Activated CD8-positive, alpha-beta memory T cell treated with anti-CD3 and anti-CD28 coated beads, Interleukin-2, amount 50 U/mL, for 4 hours (primary cell): Measurements from ENCODE around the gene NEURL1.
A peak's percentile ranks its signal among the peaks of the same experiment; 100 is the strongest.
"Not testable (repeated sequence)": the region's sequence is repeated elsewhere in the genome, so short reads cannot be mapped to it uniquely, and the experiment has no call there.

Experiments used
- DNase-seq: peaks from one replicate; pipeline ENCODE4 v3.0.0-alpha.2; 2020

Gene NEURL1

DNA sequence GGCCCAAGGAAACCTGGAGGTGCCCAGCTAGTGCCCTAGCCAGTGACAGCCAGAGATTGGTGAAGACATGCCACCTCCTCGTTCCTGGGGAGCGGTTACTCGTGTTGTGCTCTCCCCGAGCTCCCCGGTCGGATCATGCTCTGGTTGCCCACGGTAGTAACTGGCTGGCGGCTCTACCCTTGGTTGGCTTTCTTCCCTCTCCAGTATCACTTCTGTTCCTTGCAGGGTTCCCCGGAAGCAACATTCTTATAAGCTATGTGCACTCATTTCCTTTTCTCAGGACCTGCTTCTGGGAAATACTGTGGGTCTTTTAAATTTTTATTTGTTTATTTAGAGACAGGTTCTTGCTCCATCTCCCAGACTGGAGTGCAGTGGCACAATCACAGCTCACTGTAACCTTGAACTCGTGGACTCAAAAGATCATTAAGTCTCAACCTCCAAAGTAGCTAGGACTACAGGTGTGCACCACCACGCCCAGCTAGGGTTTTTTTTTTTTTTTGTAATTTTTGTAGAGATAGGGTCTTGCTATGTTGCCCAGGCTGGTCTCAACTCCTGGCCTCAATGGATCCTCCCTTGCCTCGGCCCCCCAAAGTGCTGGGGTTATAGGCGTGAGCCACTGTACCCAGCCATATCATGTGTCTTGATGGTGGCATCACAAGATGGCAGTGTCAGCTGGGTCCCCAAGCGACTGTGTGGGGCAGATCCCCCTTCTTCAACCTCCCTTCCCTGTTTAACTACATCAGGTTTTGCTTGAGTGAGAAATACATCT lies 27.9 kb upstream of the NEURL1 start:
- no peak for DNase-seq

DNA sequence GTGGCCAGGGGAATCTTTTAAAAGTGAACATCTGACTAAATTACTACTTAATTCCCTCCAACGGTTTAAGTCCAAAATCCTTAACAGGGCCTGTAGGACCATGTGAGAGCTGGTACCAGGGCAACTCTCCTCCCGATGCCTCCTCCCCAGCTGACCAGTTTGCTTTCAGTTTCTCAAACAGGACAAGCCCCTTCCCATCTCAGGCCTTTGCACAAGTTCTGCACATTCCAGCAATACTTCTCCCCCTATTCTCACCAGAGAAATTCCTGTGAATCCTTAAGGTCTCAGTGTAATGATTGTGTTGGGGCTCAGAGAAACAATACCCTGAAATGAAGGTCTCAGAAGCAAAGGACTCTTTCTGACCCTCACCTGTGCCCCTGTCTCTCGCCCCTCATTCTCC lies 26.8 kb upstream of the NEURL1 start:
- DNase-seq, result no peak

DNA sequence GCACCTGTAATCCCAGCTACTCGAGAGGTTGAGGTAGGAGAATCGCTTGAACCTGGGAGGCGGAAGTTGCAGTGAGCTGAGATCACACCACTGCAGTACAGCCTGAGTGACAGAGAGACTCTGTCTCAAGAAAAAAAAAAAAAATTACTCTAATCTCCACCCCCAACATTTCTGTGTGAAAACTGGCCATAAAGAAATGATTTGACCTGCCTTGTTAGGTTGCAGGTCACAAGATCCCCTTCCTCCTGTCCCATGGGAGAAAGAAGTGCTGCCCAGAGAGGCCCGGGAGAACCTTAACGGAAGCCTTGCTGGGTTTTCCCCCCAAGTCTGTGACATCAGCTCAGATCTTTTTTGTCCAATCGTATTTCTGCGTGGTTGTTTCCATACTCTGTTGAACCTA lies 26.1 kb upstream of the NEURL1 start:
- DNase-seq, result no peak

DNA sequence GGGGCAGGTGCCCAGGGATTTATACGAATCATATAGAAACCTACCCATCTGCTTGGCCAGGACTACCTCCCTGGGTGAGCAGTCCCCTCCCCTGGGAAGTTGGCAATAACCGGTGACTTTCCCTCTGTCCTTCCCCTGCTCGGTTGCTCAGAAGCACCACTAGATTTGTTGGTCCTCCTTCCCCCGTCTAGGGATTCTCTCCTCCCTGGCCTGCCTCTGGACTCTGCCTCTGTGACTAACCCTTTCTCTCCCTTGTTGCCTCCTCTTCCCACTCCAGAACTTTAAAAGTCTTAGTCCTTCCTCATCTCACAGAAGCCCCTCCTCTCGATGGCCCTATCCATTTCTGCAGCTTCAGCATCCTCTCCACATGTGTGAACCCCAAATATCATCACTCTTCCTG lies 24.3 kb upstream of the NEURL1 start:
- no peak for DNase-seq

DNA sequence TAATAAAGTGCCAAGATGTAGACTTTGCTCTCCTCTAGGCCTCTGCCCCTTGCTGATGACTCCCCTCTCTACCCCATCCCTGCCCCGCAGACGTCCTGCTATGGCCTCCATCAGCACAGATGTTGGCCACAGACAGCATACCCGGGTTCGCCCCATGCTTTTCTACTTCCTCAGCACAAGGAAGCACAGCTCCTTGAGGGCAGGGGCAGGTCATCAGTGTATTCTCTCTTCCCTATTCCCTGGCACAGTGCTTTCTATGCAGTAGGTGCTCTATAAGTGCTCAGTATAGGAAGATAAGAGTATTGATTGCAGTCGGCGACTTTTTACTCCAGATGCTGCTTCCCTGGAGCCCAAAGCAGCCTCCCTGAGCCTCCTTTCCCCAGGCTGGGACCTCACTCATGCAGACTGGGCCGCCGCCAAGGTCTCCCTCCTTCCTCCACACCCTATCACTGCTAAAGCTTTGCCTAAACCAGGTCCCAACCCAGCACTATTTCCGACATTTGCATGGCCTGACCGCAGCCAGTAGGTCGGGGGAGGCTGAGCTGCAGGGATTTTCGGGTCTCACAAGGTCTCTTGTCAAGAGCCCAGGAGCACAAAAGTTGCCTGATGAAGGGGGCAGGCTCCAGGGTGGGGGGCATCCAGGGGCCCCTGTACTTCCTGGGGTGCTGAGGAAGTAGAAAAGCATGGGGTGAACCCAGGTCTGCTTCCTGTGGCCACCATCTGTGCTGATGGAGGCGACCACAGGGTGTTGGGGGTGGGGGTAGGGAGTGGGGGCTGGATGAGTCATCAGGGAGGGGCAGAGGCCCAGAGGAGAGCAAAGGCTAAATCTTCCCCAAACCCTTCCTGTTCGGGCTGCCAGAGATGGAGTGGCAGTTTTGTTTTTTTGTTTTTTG lies 22.5 kb upstream of the NEURL1 start:
- peak; percentile 63 for DNase-seq

DNA sequence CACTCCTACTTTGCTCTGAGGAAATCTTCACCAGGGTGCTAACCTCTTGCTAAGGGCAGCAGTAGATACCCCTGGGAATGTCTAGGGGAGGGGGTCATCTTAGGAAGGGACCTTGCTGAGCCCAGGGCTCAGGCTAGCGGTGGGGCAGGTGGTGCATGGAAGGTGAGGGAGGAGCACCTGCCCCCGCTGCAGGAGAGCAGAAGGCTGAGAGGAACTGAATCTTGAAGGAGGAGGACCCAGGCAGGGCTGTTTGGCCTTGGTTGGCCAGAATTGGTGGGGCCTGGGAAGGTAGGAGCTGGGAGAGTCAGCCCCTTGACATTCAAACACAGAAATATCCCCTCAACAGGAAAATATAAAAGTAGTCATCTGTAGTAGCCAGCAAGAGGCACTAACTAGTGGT lies 21.5 kb upstream of the NEURL1 start:
- DNase-seq, result no peak

DNA sequence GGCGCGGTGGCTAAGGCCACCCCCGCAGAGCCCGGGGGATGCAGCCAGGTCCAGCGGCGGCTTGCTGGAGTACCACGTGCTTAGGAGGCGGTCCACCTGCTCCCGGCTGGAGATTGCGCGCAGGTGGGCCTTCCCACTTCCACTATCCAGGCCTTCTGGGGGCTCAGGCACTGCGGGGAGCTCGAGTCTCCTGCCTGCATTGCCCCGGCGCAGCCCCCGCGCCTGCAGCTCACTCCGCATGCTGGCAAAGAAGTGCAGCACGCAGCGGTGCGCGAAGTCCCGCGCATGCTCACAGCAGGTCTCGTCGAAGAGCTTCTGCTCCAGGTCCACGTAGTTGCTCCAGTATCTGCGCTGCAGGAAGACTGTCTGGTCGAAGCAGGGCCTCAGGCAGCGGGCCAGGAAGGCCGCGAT lies 20.2 kb upstream of the NEURL1 start:
- DNase-seq, result no peak

DNA sequence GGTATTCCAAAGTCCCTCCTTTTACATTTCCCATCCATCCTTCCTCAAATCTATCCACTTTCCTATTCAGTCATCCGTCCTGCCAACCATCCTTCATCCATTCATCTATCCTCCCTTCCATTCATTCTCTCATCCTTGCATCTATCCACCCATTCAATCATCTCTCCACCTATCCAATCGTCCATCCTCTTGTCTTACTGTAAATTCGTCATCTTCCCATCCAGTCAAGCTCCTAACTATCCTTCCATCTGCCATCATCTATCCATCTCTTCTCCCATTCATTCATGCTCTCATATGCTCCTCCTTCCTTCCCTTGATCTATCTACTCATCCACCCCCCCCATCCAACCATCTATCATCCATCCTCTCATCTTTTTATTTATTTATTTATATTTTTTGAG lies 19.4 kb upstream of the NEURL1 start:
- DNase-seq, result no peak

DNA sequence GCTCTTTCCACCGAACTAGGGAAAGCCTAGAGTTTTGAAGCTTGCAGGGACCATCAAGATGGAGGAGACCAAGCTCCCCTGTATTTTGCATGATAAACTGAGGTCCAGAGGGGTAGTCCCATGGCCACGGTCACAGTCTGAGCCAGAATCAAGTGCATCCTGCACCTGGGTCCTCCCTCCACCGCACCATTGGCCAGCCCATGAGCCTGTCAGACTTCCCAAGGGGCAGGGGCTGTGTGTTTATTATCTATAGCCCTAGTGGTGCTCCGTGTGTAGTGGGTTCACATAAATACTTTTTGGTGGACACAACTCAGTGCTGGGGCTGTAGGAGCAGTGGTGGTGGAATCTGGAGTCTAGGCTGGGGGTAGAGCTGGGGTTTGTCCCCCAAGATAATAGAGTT lies 18.1 kb upstream of the NEURL1 start:
- no peak for DNase-seq

DNA sequence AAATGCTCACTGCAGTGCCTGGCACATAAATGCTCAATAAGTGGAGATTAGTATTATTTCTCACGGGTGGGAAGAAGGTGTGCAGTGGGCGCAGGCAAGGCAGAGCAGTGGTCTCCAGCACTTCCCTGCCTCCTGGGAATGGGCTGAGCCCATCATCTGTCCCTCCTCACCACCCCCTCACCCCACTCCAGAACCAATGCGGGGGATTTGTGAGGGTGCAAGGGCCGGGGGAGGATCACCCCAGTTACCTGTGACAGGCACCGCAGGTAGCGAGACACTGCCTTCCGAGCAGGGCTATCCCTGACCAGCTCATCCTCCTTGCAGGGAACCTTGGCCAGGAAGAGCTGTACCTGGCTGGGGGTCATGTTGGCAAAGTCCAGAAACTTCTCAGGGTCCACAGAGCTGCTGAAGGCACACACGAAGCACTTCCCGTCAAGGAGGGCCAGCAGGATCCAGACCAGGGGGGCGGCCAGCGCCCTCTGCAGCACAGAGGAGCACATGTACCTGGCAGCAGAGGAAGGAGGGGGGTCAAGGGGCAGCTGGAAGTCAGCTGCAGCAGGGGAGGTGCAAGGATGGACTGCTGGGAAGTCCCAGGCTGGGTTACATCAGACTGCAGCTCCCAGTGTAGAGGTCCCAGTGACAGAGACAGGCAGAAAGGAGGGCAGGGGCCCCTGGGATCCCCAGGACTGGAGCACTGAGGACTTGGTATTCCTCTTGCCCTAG lies 17.3 kb upstream of the NEURL1 start:
- no peak for DNase-seq

DNA sequence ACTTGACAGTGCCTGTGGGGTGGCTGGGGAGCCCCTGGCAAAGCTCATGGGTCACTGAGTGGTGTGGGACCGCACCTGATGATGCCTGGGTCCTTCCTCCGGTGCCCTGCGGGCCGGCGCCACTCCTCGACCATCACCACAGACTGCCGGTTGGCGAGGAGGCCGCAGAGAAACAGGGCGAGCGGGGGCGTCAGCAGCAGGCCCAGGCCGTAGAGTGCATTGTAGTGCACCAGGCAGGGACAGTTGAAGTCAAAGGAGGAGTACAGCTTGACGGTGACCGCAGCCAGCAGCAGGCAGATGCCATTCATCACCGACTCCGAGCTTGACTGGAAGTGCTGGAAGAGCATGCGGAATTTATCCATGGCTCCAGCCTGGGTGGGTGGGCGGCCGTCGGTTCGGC lies 14.8 kb upstream of the NEURL1 start:
- DNase-seq, result no peak

DNA sequence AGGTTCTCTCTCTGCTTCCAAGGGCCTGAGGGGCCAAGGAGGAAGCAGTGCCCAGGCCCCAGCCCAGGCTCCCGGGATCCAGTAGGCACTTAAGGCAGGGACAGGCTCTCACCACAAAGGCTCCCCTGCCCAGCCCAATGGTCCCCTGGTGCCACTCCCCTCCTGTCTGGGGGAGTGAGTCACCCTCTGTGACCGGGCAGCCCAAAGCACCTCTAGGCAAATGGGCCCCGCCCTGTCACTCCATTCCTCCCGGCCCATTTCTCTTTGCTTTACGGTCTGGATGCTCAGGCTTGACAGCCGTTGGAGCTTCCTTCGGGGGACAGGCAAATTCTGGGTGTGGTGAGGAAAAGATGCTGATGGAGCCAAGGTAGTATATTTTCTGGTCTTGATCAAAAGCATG lies 14.4 kb upstream of the NEURL1 start, which contains the start of gene CALHM3:
Gene CALHM3, minus strand, starts transcription at position 106 of the 400 bp plus-strand sequence. CDS start 208 bp downstream, outside the sequence.
- no peak for DNase-seq

DNA sequence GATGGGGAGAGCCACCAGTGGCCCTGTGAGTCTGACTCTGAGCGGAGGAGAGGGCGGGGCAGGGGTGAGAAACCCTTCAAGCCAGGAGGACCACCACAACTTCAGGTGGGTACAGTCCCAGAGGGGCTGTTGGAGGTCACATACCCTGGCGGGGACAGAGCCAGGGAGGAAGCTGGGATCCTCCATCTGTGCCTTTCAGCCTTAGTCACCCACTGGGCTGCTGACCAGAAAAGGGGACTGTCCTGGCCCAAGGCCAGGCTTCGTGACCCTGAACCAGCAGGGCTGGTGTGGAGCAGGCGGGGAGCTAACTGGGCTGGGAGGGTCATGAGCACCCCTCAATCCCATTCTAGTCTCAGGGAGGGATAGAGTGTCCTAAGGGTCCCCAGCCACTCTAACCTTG lies 13.0 kb upstream of the NEURL1 start:
- DNase-seq, result no peak

DNA sequence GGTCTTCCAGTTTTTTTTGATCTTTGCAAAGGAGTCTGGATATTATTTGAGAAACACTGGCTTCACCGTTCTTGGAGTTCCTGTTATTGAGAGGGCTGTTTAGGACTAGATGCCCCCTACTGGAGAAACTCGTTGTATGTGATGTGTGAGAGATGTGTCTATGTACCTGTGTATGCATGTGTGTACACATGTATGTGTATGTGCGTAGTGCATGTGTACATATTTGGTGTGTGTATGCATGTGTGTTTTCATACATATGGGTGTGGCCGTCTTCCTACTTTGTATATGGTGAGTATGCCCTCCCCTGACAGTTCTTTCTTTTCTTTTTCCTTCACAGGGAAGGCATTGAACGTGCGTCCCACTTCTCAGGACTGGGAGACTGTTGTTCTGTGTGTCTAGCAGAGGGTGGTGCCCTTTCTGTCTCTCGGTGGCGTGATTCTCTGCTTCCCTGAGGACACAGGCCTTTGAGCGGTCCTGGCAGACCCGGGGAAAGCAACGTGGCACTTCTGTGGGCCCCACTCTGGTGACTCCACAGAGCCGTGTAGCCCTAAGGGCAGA lies 11.5 kb upstream of the NEURL1 start:
- DNase-seq, result no peak

DNA sequence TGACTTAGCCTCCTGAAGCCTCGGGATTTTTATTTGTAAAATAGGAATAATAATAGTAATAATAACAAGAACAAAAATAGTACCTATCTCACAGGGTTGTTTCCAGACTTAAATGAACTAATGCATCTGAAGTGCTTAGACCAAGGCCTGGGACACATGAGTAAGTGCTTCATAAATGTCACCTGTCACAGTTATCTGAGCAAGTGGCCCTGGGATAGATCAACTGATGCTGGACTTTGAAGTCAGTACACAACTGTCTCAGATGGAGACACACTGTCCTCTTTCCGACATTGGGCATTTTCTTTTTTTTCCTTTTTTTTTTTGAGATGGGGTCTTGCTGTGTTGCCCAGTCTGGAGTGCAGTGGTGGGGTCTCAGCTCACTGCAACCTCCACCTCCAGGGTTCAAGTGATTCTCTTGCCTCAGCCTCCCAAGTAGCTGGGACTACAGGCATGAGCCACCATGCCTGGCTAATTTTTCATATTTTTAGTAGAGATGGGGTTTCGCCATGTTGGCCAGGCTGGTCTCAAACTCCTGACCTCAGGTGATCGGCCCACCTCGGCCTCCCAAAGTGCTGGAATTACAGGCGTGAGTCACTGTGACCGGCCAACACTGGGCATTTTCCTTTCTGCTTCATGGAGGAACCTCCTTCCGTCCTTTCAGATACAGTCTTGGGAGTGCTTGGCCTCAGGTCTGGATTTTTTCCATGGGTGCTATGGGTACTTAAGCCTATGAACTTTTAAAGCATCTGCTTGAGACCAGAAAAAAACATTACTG lies 6.7 kb upstream of the NEURL1 start:
- not testable (repeated sequence) for DNase-seq

DNA sequence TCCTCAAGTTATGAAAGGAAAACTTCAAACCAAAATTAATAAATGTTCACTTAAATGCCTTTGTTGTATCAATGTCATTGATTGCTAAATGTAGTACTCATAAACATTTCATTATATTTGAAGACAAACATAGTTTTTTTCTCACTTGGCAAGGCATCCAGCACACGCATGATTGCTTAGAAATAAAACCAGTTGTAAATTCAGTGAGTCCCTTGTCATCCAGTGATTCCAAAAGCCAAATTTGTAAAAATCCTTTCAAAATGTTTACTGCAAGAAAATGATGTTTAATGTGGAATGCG lies 6.1 kb upstream of the NEURL1 start:
- no peak for DNase-seq

DNA sequence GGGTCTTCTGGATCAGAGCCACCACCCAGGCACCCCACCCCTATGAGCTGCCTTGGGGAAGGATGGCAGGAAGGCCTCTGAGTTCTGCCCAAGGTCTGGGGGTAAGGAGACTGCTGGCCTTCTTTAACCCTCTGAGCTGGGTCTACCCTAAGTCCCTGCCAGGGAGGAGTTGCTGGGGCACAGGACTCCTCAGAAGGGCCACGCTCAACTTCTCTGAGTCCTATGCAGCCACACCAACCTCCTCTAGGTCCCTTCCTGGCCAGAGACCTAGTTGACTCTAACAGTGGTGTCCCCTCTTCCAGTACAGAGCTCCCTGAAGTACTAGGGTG lies 2.6 kb upstream of the NEURL1 start:
- DNase-seq, result no peak

DNA sequence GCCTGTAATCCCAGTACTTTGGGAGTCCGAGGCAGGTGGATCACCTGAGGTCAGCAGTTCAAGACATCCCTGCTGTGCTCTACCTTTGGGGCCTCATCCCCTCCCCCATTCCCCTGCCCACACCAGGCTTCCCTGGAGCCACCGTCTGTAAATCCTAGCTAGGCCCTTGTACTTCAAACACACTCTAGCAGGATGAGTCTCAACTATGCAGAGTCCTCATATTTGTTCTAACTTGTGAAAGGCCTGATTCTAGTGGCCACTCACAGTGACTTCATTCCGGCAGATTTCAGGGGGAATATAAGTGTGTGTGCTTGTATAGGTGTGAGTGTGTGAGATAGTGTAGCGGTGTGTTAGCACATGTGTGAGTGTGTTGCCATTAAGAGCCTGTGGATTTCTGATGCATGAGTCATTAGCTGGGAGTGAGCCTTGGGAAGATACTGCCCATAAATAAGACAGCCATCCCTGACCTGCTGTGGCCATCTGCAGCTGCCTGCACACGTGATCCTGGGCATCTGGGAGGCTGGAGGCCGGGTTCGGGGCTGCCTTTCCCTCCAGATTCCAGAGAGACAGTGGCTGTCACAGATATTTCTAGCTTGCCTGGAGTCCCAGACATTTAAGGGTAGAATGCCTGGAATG lies 1.7 kb upstream of the NEURL1 start:
- DNase-seq, result no peak

DNA sequence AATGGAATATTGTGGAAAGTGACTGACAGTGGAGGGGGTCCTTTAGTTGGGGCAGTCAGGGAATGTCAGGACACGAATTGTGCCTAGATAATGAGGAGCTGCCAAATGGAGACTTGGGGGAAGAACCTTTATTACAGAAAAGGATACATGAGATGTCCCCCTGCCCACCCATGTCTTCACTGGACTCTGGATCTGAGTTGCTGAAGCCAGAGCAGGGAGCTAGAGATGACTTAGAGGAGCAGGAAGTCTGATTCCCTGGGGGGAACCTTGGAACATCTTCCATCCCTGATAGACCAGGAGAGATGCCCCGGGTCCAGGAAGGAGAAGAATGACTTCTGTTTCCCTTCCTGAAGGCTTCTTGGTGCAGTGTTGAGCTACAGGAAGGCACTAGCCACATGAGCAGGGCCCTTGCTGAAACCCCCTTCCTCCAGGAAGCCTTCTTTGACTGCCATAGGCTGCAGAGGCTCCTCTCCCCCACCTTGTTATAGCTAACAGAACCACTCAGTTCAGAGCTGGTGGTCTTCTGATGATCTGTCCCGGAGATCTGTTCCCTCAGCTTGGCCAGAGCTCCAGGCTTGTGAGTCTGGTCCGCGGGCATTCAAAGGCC lies 747 bp upstream of the NEURL1 start:
- DNase-seq, result no peak

DNA sequence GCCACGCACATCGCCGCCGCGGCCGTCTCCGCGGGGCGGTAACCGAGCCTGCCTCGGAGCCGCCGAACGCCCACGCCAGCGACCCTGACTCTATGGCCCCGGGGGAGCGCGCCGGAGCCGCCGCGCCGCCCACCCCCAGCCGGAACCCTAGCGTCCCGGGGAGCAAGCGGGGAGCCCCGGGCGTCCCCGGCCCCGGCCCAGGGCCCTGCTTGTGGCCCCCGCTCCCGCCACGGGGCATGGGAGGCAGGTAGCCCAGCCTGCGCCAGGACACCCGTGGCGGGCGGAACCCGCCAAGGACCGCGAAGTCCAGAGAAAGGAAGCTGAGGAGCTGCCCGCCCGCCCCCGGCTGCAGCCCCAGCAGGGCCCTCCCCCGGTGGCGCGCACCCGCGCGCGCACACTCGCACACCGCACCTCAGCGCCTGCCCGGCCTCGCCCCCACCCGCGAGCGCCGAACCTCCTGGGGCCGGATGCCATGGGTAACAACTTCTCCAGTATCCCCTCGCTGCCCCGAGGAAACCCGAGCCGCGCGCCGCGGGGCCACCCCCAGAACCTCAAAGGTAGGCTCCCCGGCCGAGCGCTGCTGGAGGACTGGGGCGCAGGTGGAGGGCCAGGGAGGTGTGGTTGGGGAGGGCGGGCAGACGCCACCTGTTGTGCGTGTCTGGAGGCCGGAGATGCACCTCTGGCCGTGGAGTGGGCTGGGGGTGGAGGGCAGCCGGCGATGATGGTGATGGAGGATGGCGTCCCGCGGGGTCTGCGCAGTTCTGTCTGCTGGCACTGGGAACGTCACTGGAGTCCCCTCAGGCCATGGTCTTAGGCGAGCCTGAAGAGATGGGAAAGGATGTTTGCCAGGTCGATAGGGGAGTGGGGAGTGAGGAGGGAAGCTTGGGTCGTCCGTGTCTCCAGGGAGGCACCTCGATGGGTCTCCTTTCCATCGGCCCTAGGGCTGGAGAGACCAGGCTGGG lies 692 bp downstream of the NEURL1 start:
- DNase-seq, result peak; percentile 24

DNA sequence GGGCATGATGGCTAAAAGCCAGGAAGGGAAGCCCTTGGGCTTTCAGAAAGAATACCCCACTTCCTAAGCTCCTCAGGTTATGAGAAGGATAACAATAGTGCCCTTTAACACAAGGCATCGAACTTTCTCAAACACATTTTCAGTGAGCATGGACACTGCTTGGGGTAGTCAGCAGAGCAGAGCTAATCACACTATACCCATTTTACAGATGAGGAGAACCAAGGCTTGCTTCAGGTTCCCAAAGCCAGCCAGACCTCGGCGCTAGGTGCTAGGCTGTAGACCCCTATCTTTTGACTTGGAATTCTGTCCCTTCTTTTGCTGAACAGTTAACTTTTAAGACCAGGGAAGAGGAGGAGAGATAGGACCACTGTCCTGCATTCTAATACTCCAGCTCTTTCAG lies 1.8 kb downstream of the NEURL1 start:
- no peak for DNase-seq
